ENCODE data around the gene BEST1.

DNA sequence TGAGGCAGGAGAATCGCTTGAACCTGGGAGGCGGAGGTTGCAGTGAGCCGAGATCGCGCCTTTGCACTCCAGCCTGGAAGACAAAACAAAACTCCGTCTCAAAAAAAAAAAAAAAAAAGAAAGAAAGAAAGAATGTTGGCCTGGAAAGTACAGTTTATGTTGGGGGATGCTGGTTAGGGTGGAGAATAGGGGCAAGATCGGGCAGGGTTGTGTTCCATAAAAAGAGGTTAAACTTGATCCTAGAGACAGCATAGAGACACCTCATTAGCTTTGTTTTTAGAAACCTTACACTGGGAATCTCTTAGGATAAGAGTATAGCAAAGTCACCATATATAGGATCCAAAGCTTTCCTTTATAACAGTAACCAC is 19.2 kb downstream of the BEST1 start:
- TF ChIP-seq, protein P1, sequence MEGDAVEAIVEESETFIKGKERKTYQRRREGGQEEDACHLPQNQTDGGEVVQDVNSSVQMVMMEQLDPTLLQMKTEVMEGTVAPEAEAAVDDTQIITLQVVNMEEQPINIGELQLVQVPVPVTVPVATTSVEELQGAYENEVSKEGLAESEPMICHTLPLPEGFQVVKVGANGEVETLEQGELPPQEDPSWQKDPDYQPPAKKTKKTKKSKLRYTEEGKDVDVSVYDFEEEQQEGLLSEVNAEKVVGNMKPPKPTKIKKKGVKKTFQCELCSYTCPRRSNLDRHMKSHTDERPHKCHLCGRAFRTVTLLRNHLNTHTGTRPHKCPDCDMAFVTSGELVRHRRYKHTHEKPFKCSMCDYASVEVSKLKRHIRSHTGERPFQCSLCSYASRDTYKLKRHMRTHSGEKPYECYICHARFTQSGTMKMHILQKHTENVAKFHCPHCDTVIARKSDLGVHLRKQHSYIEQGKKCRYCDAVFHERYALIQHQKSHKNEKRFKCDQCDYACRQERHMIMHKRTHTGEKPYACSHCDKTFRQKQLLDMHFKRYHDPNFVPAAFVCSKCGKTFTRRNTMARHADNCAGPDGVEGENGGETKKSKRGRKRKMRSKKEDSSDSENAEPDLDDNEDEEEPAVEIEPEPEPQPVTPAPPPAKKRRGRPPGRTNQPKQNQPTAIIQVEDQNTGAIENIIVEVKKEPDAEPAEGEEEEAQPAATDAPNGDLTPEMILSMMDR (IDR thresholded peaks at IDR 0.05; ENCODE audit: low read depth, low read length), result no peak
- TF ChIP-seq MYC (IDR thresholded peaks at IDR 0.05; ENCODE audit: low read depth, low read length), result no peak

Data from NB4 (cell line).